HG03280 (cell line): Measurements from ENCODE around the gene HOXD12.

Experiments
- ATAC-seq: cut with Tn5 transposase; IDR thresholded peaks from one replicate; pipeline ENCODE4 v1.9.1; 2021; ENCODE audit warnings: mild to moderate bottlenecking, moderate library complexity; ENCODE audit not compliant: unreplicated experiment

The HOXD12 gene

DNA sequence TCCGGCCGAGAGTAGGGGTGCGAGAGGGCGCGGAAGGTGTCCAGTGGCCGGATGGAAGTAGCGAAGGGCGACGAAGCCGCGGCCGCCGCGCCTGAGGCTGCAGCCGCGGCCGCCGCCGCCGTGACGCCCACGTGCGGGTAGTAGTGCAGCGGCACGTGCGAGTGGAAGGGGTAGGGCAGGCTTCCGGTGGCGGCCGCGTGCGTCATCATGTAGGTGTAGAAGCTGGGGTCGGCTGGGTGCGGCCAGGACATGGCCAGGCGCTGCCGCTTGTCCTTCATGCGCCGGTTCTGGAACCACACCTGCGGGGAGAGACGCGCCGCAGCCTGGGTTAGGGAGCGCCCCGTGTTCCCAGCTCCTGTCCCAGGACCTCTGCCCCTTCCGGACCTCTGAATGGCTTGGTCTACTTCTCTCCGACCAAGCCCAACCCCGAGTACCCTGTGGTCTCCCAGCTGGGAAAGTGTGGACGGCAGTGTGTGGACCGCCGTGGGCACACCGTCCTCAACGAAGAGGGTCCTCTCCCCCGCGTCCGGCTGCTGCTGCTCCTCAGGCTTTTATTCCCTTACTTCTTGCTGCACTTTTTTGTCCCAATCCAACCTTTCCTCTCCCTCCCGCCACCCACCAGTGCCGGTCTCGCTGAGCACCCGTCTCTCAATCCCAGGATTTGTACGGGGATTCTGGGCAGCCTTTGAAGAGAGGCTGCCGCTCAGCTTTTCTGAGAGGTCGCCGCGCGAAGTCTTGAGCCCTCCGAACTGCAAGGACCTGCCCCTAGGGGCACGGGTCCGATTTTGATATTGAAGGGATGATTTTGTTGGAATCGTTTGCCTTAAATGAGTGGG, 18.8 kb upstream of the HOXD12 start:
- no peak for ATAC-seq

DNA sequence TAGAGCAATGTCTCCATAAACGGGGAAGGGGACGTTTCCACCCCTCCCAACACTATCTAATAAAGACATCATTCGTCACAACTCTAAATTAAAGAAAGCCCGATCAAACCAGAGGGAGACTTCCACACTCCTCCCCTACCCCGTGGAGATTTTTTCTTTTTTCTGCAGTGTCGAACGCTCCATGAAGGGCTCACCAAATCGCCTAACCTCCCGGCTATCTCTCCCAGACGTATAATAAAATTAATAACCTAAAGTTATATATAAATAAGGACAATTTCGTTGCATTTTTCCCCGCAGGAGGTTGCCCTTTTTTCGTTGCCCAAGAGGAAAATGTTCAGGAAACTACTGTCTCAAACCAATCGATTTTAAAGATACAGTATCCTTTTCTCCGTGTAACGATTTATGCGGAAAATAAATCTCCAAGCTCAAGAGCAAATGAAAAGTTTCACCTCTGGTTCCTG, 18.2 kb upstream of the HOXD12 start:
- no peak for ATAC-seq

DNA sequence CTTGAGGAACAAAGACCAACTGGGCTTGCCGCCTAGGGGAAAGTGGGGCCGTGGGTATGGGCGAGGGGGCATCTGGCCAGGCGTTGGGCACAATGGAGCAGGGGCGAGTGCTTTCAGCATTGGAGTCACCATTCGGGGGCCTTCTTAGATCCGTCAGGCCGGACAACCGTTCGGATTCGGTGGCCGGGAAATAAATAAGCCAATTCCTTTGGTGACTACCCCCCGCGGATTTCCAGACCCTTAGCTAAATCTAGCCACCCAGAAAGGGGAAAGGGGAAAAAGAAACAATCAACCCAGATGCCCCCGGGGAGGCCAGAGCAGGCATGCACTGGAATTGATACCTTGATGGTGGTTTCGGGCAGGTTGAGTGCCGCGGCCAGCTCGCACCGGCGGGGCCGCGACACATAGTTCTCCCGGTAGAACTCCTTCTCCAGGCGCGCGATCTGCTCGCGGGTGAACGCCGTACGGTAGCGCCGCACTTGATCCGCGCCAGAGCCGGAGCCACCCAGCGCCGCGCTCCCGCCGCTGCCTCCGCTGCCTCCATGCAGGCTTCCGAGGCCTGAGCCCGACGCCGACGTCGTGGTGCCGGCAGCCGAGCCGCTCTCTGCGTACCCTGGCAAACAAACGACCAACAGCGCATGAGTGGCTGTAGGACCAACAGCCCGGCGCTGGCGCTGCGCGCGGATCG, 17.6 kb upstream of the HOXD12 start:
- ATAC-seq: no peak

DNA sequence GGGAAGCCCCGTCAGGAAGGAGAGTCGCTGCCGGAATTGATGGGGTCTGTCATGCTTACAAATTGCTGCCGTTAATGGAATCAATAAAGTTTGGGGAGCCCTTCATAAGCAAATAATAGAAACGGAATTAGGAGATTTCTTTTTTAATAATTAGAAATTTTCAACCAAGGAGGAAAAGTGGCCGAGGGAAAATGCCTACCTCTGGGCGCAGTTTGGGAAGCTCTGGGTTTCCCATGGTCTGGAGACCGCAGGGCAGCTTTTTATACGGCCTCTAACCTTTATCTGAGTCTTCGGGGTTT, 17.1 kb upstream of the HOXD12 start:
- no peak for ATAC-seq

DNA sequence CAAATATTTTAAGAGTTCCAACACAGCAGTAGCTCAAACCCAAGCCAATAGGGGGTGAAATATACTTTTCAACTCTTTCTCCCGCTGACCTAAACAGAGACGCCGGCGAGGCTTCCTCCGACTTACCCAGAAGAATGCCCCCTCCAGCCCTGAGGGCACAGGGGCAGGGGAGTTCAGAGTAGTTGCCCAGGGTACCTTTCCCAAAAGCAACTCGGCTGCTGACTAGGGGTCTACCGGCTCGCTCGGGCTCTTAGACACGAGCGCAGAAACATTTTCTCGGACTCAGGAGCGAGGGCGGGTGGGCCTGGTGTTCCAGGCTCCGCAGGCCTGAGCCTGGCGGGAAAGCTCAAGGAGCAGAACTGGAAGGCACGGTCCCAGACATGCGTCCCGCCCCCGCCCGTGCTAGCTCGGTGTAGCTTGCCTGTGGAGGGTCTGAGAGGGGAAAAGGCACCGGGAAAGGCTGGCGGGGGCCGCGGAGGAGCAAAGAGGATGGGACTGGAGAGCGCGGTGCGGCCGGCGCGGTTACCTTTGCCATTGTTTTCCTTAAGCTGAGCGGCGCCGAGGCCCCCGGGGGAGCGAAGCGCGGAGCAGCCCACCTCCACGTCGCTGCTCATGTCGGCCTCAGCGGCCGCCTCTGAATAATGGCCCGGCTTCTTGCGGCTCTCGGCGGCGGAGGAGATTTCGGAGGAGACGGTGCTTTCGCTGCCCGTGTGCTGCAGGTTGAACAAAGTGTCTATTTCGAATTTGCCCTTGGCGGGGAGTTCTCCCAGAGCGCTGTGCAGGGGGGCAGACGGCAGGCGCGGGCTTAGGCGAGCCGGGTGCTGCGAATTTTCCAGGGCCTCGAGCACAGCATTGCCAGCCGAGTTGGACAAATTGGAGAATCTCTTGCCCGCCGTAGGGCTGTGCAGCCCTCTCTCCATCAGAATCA, 16.5 kb upstream of the HOXD12 start:
- no peak for ATAC-seq

DNA sequence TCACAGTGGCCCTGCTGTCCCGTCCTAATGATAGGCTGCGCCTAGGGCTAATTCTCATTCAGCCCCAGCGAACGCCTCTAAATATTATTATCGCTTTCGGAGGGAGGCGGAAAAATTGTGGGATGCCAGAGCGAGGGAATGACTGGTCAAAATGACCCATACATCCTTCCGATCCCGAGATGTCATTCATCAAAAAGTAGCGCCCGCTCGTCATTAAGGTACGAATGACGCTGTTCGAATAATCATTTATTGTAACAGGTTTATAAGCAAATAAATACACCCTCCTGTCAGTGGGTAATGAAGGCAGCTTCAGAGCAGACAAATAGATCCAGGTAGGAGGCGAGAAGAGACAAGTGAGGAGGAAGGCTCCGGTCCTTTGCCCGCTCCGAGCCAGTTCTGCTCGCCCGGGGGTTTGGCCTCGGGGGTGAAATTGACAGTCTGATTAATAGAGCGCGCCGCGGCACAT, 15.8 kb upstream of the HOXD12 start, which contains the start of gene EVX2:
Gene EVX2, minus strand, starts transcription at position 167 of the 466 bp plus-strand sequence. CDS start 186 bp downstream, outside the sequence.
- no peak for ATAC-seq

DNA sequence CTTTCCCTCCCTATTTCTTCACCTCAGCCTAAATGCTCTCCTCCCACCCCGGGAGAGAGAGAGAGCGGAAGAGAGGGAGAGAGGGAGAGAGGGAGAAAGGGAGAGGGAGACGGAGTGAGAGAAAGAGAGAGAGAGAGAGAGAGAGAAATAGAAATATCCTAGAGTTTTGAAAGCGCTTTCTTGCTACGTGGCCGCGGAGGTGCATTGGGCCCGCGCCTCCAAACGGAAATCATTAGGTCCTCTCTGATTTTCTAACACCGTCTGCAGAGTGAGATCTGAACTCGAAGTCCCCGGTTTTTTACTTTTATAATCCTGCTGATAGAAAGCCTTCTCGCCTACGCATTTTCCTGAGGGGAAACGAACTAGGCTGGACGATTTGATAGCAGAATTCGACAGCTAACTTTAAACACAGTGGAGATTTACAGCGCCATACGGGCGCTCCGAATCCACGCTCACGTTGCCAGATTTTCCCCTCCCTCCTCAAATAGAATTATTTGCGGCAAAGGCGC, 14.9 kb upstream of the HOXD12 start:
- no peak for ATAC-seq

DNA sequence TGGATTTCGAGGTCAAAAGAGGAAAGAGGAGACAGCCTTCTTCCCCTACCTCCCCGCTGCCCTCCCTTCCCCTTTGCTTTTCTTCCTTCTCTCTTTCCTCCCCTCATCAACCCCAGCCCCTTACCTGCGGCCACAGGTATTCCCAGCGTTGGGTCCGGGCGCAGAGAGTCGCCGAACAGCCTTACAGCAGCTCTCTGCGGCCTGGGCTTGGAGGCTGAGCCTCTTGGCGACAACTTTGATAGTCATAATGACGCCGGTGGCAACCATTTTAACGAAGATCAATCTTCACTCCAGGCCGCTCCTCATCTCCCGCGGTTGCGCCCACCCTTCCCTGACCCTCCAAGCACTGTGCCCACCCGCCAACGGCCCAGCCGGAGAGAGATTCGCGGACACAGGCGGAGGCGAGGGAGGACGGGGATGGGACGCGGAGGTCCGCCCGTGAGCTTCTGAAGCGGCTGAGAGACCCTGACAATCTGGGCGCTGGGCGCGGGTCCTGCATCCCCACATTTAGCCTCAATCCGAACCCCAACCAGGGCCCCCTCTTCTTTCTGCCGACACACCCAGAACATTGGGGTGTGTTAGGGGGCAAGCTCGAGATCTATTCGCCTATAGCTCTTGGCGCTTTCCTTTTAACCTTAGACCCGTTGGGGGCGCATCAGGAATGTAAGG, 14.3 kb upstream of the HOXD12 start:
- ATAC-seq: no peak

DNA sequence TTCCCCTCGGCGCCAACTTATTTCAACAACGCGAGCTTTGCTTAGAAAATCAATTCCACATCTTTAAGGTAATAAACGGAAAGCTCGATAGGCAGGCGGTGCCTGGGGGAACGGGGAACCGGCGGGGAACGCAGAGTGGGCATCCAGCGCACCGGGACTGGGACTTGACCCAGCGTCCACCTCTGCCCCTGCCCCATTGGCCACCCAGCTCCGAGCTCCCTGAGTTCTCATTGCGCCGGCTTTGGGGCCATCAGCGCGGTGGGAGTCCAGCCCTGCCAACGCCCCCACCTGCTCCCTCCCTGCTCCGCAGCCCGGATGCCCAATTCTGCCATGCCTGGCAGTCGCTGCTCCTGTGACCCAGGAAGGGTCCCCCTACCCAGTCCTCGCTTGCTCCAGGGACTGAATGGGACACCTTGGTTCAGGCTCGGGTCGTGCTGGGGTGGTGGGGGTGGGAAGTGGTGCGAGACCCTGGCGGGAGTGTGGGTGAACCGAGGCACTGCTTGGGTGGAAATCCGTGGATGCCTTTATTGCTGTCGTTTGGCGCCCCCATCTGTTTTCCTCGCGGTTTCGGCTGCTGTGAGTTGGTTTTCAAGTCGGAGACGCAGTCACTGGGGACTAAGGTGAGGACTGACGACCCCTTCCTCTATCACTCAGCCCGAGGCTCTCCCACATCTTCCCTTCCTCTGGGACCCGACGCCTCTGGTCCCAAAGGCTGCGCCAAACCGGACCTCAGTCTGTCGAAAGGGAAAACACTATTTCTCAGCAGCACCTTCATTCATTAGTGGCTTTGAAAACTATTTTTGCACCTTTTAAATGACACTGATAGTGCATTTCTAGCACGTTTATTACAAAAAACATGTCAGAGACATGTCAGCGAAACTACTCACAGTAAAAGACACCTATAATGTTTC, 13.5 kb upstream of the HOXD12 start:
- ATAC-seq: no peak

DNA sequence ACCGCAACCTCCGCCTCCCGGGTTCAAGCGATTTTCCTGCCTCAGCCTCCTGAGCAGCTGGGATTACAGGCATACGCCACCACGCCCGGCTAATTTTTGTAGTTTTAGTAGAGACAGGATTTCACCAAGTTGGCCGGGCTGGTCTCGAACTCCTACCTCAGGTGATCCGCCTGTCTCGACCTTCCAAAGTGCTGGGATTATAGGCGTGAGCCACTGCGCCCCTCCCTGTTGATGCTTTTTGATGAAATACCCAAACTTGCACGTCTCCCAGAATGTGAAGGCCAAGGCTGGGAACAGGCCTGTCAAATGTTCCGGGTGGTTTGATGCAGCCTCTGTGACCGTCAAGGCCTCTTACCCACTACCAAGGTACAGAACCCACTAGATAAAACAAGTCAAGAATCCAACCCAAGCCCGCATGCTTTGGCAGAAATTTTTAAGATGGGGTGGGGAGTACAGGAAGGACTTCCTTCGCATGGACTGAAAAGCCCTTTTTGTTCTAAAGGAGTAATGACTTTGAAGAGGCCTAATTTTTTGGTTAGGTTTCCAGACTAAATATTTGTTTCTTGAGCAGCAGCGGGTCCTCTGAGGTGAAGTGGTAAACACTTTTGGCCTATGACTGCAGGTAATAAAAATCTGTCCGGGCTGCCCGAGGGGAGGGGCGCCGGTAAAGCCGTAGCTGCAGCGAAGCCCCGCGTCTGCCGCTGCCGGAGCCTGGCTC, 12.1 kb upstream of the HOXD12 start:
- ATAC-seq: no peak

DNA sequence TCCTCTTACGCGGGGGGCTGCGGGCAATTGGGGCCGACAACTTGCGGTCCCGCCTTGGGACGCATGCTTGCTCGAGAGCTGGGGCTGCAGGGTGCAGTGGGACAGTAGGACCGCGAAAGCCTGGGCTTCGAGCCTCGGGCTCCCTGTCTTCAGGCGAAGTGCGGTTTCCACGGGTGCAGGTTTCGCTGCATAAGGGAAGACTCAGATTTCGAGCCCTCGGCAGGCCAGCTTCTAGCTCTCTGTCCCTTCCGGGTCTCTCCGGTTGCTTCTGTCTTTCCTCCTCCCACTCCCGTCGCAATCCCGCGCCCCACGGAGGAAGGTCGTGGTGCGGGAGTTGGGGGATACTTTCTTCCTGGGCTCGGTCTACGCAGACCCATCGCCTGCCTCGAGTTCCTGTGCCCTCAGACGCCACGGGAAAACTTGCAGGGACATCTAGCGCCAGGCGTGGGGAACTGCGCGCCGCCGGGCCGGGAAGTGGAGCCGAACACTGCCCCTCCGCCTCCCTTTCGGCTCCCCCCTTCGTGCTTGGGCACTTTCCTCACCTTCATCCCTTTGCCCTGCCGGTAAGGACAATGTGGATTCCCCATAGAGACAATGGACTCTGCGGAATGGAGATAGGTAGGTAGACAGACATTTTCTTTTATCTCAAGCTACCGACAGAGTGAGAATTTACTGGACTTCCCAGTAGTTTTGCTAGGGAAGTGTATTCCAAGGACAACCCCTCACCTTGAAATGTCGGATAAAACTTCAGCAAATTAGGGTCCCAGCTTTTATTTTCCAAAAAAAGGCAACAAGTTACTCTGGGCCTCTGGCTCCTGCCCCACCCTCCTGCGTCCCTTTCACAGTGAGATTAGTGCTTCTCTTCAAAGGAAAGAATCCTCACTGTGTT, 11.3 kb upstream of the HOXD12 start:
- no peak for ATAC-seq

DNA sequence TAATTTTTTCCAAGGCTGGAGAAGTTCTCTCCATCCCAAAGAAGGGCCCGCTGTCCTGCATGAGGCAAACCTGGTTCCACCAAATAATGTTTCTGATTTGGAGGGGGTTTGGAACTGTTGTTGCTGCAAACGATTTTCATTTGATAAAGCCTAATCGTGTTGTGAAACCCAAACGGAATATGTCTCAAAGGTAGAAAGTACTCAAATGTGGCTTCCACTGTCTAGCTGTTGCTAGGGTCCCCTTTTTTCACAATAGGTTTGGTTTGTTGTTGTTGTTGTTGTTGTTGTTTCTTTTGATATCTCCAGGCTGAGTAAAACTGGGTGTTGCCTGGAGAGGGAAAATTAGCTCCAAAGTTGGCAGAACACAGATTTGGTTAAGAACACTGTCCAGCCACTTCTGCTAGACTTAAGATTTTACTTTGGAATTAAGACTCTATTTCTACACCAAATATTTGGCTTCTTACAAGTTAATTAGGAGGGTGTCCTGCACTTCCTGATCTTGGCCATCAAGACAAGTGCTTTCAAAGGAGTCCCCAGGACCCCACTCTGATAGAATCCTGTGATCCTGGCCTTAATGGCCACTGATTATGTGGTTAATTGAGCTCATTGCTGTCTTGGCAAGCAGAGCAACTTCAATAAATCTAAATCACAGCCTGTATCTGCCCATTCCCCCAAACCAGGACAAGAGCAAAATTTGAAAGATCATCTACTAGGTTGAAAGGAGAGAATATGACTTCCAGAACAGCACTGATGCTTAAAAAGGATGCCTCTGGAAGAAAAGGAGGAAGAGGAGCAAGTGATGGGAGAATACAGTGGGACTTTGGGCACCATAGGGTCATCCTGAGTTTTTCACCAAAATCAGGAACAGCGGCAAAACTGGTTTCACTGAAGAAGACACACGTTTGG, 10.4 kb upstream of the HOXD12 start:
- ATAC-seq: no peak

DNA sequence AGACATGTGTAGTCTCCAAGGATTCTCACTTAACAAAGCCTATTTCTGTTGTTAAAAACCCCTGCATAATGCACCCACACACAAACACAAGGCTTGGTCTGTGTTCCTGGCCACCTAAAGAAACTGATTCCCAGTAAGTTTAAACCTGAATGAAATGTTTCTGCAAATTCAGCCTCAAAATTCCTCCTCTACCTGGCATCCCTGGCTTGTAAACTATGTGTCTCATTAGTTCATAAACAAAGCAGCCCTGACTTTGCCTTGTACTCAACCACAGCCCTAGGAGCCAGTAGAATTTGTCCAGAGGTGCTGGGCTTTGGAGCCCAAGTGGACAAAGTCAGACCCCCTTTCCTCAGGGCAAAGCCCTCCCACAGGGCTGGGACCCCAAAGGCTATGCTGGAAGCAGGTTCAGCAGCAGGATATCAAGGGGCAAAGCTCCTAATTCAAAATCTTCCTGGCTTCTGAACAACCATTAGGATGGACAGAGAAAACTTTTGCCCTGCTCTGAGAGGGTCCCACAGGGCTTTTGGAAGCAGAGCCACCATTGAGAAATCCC, 9.7 kb upstream of the HOXD12 start:
- no peak for ATAC-seq

DNA sequence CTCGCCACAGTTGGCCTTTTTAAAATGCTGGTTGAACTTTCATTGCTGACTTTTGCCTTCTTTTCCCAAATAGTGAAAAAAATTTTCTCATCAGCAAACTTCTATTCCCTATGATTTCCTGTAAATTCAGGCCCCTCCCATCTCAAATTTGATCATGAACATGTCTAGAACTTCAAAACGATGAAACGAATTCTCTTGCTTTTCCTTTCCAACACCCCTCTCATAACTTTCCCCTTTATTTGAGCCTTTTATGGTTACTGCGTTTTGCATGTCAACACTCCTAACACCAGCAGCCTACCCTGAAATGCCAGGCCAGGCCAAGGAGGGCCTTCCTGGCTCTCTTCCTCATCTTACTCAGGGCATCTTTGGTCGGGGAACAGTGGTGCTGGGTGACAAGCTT, 8.7 kb upstream of the HOXD12 start:
- no peak for ATAC-seq

DNA sequence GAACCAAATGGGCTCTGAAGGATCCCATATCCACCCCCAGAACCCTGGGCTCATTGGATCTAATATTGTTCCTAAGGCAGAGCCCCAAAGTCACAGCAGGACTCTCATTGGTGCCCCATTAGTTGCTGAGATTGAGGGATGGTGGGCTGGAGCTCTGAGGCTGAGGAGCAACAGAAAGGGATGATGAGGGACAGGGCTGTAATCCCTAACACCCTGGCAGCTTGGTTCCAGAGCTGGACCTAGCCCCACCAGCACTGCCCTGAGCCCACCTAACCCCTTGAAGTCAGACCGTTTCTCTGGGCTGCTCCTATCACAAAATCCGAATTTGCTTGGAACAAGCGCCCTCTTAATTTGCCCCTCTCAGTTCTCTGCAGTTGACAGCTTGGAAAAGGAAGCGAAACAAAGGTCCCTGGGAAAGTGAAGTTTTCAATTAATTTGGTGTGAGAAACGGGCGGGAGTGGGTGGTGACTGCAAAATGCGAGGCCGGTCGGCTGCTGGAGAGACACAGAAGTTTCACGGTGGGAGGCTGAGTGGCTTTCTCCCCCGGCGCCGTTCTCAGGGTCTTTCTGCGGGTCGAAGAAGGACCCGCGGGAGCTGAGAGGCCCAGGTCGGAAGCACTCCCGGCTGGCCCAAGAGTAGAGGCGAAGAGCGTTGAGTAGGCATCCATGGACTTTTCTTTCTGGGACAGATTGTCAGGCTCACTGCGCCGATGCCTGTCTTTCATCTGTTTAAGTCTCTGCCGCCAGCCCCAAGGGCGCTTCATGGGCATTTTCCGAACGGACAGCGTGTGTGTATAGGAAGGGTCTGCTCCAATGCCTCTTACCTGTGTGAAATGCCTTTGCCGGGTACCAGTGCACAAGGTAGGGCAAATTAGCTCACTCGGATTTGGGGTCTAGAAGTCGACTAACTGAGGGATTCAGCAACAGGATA, 8.0 kb upstream of the HOXD12 start:
- ATAC-seq: no peak
